ENCODE data around the gene SOST. TPM values are rescaled to one million over a fixed set of nuclear protein-coding genes. Genes with fewer than 3 reads are reported as not detected.

The SOST gene
- total RNA-seq, 1 donor from 2014 or later, result not detected

- TF ChIP-seq CTCF (IDR thresholded peaks at IDR 0.05), result no peak
- Histone ChIP-seq H3K4me1 (peaks cover 9% of the 10 kb centered on the region), H3K27ac (no peak overlapping the region), H3K9me3 (no peaks in the 10 kb centered on the region), H3K4me3 (no peak overlapping the region), H3K27me3 (peaks cover 19% of the 10 kb centered on the region), H3K36me3 (no peaks in the 10 kb centered on the region)
- intact Hi-C loops (cut with DNase I), result loop anchor here (5.0 to 10.0 kb wide), 2 partner anchors 63 to 171 kb away; no protein-coding TSS in a partner anchor
- peak; percentile 4 for ATAC-seq
- no peak for DNase-seq
Observed at GRCh38 chr17:43755389-43755875, 3.2 kb downstream of the SOST start.

GRCh38 chr17:43754947-43755346, 3.6 kb downstream of the SOST start:
- intact Hi-C loops (cut with DNase I), result loop anchor here (5.0 to 10.0 kb wide), 2 partner anchors 63 to 170 kb away; no protein-coding TSS in a partner anchor
- no peak for TF ChIP-seq CTCF (IDR thresholded peaks at IDR 0.05)
- DNase-seq (no peak), ATAC-seq (no peak)
- Histone ChIP-seq H3K27ac (no peak overlapping the region), H3K27me3 (peaks cover 19% of the 10 kb centered on the region), H3K9me3 (no peaks in the 10 kb centered on the region), H3K4me3 (no peak overlapping the region), H3K4me1 (peaks cover 9% of the 10 kb centered on the region), H3K36me3 (no peaks in the 10 kb centered on the region)

- no peak overlapping the region for H3K27ac ChIP-seq
- intact Hi-C loops (cut with DNase I), result loop anchor here (10.0 kb wide), 1 partner anchor 169 kb away; no protein-coding TSS in a partner anchor
Observed at GRCh38 chr17:43753493-43754129, 5.0 kb downstream of the SOST start.

GRCh38 chr17:43750153-43750552, 8.4 kb downstream of the SOST start:
- Histone ChIP-seq H3K27ac (no peak overlapping the region), H3K4me1 (peaks cover 3% of the 10 kb centered on the region), H3K9me3 (no peaks in the 10 kb centered on the region), H3K4me3 (no peak overlapping the region), H3K27me3 (peaks cover 18% of the 10 kb centered on the region), H3K36me3 (no peaks in the 10 kb centered on the region)
- no peak for TF ChIP-seq CTCF (IDR thresholded peaks at IDR 0.05)
- intact Hi-C loops (cut with DNase I), result loop anchor here (10.0 kb wide), 1 partner anchor 165 kb away; no protein-coding TSS in a partner anchor
- DNase-seq (no peak), ATAC-seq (no peak)

More at GRCh38 chr17:43753493-43754129, 5.0 kb downstream of the SOST start:
- Histone ChIP-seq H3K9me3 (no peaks in the 10 kb centered on the region), H3K27me3 (peaks cover 19% of the 10 kb centered on the region), H3K4me1 (peaks cover 9% of the 10 kb centered on the region), H3K36me3 (no peaks in the 10 kb centered on the region), H3K4me3 (no peak overlapping the region)
- no peak for DNase-seq
- no peak for ATAC-seq
- no peak for TF ChIP-seq CTCF (IDR thresholded peaks at IDR 0.05)

GRCh38 chr17:43745541-43745940, 13.1 kb downstream of the SOST start:
- DNase-seq (no peak), ATAC-seq (no peak)
- Histone ChIP-seq H3K27ac (peak overlapping the region; percentile 12), H3K4me3 (no peak overlapping the region), H3K36me3 (no peaks in the 10 kb centered on the region), H3K9me3 (no peaks in the 10 kb centered on the region), H3K4me1 (no peaks in the 10 kb centered on the region), H3K27me3 (peaks cover 12% of the 10 kb centered on the region)
- TF ChIP-seq CTCF (IDR thresholded peaks at IDR 0.05), result no peak
- intact Hi-C loops (cut with DNase I), result no loop called here
